ENCODE data around the gene MAN2A1.
A peak's percentile ranks its signal among the peaks of the same experiment; 100 is the strongest.

MAN2A1 gene

DNA sequence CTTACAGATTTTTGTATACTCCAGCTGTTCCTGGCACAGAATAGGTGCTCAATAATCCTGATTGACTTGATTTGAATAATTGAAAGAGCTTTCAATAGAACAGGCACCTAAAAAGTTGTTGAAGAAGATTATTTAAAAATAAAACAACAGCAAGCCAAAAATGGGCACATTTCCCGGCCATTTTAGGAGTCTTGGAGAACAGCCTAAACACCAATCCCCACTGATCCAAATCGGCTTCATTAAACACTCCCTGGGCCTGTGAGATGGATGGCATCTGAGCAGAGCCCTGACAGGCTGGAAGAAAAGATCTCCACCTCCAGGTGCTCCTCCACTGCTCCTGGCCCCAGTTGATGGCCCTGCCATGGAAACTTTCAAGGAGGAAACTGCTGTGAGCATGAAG lies 213.3 kb downstream of the MAN2A1 start:
- DNase-seq = no peak

DNA sequence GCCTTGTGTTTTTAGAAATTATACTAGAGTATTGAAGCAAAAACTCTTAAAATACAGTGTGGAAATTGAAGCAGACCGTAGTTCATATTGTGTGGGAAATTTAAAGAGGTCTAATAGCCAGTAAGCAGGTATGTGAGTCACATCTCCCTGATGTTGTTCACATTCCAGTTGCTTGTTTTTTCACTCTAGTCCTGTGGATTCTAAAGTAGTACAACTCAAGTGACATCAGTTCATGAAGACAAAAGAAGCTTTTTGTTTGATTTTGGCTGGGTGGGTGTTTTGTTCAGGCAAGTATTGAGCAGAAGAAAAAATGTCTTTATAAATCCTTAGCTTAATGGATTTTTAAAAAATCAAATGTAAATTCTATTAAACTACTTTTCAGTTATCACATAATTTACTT lies 216.2 kb downstream of the MAN2A1 start:
- DNase-seq = no peak

DNA sequence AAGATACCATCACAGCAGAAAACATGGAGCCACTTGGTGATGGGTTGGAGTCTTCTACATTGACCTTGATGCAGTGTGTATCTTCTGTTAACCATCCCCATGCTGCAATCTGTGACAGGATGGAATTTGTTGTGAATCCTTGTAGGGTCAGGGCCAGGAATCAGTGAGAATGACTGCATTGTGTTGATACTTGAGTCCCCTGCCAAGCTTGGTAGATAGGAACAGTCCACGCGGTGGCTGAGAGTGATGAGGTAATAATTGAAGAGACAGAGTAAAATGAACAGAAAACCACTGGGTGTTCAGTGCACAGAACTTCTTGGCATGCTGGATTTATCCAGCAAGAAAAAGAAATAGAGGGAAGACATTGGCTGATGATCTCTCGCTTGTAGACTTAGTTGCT lies 217.5 kb downstream of the MAN2A1 start:
- DNase-seq = peak in 1 of 56 donors; percentile 33

DNA sequence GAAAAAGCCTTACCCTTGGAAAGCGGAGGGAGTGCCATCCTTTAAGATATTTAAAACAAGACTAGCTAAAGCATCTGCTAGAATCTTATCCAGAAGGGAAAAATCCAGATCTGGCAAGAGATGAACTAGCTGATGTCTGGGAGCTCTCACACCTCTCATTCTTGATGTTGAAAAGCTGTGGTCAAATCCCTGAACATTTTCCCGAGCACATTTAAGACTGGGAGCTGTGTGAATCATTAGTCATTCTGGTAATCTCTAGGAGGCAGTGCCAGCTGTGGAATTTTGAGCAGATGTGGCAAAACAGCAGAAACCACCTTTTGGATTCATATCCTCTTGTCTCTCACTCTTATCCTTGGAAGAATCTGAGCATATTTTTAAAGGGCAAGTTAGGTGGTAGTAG lies 218.0 kb downstream of the MAN2A1 start:
- no peak for DNase-seq

DNA sequence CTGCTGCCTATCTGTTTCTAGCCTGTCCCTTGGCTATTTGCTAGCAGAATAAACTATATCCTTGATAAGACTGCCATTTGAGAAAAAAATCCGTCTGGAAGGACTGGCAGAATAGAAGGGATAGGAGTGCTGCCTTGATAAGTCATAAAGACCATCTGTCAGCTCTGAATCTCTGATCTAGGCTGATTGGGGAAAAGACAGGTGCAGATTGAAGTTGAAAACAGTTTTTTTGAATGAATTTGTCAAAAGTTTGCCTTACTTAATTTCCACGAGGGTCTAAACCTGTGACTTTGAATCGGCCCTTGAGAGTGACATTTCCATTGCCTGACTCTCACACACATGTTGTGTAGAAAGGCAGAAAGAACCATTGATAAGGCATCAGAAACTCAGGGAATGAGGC lies 218.6 kb downstream of the MAN2A1 start:
- DNase-seq = no peak

DNA sequence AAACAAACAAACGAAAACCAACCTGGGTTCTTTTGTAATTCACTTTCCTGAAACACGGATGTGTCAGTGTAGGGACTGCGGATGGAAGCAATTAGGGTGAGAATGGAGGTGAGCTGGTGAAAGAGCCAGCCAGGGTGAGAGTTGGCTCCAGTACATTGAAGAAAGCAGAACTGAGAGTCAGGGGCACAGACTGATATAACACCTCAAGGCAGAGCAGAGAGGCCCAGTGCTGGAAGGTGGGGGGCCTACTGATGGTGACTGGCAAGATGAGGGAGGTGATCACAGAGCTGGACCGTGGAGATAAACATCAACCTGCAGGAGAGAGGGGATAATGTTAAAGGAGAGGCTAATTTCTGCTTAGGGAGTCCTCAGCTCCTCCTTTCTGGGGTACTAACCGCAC lies 221.1 kb downstream of the MAN2A1 start:
- DNase-seq = no peak

DNA sequence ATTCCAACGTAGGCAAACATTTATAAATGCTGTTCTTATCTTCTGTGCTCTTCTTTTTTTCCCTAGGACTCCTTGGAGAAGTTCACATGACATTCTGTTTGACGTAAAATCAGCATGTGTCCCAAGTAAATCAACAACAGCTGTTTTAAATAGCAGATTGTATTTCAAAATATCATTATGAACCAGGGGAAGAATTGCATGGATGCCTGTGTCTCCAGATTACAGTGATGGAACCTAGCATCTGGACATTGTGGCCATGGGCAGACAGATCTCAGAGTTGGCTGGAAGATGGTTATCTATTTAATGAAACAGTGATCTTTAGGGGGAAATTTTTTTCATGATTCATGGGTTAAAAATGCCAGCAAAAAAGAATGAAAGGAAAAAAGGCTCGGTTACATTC lies 222.0 kb downstream of the MAN2A1 start:
- DNase-seq = no peak

DNA sequence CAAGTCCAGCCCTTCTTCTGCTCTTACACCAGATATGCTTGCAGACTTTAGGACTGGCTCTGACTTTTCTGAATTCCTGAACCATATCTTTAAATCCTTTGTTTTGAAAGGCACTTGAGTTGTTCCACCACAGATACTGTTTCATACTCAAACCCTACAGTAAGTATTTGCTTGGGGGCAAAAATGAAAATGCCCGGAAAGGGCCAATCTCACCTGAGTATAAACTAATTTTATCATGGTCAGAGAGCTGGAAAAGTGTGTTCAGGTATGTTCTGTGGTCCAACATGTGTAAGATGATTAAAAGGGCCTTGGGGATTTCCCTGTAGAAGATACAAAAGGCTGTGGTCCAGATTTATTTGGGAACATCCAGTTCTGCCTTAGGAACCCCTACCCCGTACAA lies 225.2 kb downstream of the MAN2A1 start:
- DNase-seq = no peak

DNA sequence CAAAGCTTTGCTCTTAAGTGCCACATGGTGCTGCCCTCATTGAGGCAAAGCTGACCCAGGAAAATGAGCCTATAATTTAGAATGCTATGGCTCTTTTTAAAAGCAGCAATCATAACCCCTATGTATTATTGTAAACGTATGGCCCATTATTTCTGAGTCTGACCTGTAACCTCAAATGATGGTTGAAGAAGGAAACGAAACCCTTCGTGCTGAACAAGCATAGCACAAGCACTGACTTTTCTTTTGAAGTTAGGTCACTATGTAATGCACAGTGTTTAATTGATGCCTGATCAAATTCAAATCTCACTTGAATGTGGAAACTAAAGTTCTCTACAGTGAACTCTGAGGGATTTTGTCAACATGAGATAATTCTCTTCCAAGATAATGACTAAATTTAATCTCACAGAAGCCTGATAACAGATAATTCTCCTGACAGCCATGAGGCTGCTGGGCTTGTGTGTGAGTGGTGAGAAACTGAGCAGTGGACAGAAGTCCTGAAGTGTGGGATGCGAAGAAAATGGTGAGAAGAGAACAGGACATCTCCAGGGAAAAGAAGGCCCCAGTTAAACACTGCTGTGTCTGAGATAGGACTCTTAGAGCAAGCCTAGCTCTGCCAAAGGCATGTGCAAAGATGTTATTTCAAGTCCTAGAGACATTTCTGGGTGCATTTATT lies 226.9 kb downstream of the MAN2A1 start:
- no peak for DNase-seq
